GM19468 (cell line): ENCODE data around the gene SERPINA12.

Experiments
- ATAC-seq: cut with Tn5 transposase; IDR thresholded peaks from one replicate; pipeline ENCODE4 v1.9.1; 2021; ENCODE audit warnings: mild to moderate bottlenecking, moderate library complexity, moderate number of reproducible peaks; ENCODE audit not compliant: unreplicated experiment; ENCODE audit errors: extremely low read depth

The SERPINA12 gene

DNA sequence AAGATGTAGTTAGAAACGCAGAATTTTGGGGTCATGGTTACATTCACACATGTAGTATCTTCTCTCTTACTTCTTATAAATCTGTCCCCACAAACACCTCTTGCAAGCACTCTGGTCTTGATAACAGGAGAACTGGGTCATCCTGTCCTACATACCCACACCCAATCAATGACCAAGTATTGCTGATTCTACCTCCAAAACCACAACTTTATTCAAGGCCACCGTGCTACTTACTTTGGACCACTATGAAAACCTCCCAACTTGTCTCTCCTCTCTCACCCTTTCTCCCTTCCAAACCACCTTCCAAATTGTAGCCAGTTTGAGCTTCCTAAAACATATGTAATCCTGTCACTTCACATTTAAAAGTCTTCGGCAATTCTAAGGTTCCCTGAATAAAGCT is 62.1 kb downstream of the SERPINA12 start:
- ATAC-seq: no peak

DNA sequence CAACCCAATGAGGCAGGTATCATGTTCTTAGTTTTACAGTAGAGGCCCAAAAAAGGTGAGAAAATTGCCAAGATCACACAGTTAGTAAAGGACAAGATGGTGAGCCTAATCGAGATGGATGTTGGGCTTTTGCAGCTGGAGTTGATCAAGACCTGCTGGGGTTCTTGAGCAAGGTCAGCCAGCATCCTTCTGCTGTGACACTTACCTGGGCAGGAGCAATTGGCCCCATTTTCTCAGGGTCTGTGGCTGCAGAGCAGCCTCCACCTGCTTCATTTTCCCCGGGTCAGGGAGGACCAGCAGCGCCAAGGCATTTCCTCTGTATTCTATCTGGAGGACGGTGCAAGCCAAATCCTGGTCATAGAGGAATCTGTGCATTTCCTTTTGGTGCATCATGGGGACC is 63.1 kb downstream of the SERPINA12 start:
- no peak for ATAC-seq

GRCh38 chr14:94445003-94445402 is 64.3 kb downstream of the SERPINA12 start:
- ATAC-seq: no peak

DNA sequence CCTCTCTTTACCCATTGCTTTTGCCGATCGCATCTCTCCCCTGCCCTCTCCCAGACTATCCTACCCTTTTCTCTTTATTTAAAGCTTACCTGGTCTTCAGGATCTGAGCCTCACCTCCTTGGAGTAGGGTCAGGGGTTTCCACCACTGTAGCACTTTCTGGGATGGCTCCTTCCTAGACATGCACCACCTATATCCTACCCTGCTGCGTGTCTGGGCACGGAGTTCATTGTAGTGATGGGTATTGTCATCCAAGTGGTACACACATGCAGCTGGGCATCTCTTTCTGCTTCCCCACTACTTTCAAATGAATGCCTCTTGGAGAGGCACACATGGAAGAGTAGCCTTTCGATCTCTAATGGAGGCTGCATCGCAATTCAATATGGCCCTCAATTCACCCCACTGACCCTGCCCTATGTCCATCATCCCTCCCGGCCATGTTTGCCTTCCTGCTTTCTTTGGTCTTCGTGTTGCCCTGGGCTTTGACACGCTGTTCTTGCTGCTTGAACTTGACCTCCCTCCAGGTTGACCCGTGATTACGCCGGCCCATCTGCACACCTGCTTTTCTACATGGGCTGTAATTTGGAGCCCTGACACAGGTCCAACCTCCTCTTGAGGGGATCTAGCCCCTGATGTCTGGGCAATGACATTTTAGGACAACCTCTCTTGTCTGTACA is 67.6 kb downstream of the SERPINA12 start:
- no peak for ATAC-seq

GRCh38 chr14:94441130-94441529 is 68.1 kb downstream of the SERPINA12 start:
- ATAC-seq: no peak

GRCh38 chr14:94439453-94440057 is 69.7 kb downstream of the SERPINA12 start:
- no peak for ATAC-seq
